C1 segment of cervical spinal cord (tissue), 14 donors: ENCODE measurements around the gene PLD5.
"Not testable (repeated sequence)": the region's sequence is repeated elsewhere in the genome, so short reads cannot be mapped to it uniquely, and the experiment has no call there.

Experiments used
- DNase-seq, 14 donors: peaks; one replicate each; lab custom pipeline; 2025; lab: John Stamatoyannopoulos, UW

PLD5 gene

DNA sequence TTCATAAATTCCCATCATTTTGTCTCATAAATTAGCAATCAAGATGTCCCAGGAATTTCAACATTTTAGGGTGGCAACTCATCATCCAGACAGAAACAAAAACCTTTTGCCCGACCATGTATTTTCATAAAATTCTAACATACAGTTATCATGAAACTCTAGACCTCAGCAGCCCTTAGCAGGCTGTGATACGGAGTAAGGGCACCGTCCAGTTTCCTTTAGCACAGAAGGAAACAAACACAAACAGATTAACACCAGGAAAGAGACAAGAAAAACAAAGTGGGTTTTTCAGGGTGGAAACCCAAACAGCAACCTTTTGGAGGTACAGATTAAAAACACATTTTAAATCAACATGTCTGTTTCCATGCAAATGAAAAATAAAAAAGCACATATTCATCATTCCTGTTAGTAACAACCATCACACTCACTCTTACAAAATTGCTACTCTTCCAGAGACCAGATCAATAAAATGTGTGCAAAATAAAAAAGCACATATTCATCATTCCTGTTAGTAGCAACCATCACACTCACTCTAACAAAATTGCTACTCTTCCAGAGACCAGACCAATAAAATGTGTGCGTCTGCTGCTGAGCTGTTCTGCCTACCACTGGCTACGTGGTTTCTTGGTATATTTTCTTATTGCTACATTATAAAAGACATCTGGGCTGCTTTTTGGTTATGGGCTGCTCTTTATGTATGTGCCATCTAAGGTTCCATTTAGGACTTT is 241.6 kb downstream of the PLD5 start:
- DNase-seq = not testable (repeated sequence)

DNA sequence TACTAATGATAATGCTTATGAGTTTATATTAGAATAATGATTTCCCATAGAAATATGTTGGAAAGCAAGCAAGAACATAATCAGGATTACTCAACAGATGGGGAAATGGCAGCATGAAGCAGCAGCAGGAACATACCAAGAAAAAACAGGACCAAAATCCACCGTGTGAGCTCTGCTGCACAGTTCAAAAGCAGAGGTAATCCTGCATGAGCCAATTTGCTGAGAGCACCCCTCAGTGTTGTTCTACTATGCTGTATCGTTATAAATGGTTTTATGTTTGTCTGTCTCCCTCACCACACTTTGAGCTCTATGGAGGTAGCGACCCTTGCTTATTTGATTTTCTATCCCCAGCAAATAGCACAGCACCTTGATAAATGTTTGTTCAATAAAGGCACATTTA is 246.1 kb downstream of the PLD5 start:
- DNase-seq = peak in 1 of 14 donors; percentile 39

DNA sequence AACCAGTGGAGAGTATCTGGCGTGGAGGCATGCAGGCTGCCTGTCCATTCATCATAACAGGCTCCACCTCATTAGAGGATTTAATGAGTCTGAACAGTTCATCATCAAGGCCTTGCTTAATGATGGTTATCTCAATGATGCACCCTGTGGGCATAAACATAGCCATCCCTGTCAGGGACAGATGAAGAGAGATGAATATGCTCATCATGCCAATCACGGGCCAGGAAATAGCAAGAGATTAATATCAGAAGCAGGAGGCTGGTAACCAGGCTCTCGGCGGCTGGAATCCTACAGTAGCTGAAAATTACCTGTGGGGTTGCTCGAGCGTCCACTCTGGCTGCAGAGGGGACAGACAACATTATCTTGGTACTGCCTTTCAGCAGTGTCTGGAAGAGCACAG is 247.7 kb downstream of the PLD5 start:
- peak in 1 of 14 donors; percentile 29 for DNase-seq

DNA sequence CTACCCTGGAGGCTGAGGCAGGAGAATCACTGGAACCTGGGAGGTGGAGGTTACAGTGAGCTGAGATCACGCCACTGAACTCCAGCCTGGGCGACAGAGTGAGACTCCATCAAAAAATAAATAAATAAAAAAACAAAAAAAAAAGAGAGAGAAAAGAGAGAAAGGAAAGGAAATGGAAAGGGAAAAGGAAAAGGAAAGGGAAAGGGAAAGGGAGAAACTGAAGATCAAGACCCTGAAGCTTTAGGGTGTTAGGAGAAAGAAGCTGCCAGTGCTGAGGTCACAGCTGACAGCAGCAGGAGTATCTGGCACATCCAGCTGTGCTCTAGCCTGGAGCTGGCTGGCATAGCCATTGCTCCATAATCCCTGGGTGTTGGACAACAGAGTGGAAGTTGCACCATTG is 257.5 kb downstream of the PLD5 start:
- DNase-seq = not testable (repeated sequence)

DNA sequence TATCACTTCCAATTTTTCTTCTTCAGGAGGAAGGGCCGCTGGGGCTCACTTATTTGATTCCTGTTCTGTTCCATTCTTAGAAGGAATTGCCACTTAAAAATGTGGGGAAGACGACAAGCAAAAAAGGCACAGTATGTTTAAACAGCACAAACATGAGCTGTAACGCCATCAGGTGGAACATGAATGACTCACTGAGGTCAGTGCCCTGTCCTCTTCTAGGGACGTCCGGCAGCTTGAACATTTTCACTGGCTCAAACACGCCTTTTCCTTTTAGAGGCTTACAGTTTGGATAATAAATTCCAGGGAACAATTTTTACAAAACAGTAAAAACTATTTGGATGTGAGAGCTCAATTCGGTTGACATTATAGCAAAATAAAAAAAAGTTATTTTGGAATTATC is 260.1 kb downstream of the PLD5 start:
- not testable (repeated sequence) for DNase-seq

DNA sequence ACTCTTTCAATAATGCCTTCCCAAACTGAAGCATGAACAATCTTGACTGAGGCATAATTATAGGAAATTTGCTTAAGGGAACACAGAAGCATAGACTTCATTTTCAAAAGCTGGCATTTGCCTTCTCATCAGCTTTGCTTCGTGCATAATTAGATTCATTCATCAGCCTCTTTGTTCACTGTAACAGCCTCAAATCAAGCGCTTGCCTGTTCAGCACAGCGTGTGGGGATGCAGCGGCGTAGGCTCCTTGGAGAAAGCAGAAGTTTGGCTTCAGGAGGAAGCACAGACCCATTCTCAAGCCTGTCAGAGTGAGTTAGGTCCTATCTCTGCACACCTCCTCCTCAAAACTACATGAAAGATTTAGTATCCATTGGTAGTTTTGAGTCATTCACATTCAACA is 279.2 kb downstream of the PLD5 start:
- peak in 7 of 14 donors; percentile 16 to 45 (median 29) for DNase-seq

DNA sequence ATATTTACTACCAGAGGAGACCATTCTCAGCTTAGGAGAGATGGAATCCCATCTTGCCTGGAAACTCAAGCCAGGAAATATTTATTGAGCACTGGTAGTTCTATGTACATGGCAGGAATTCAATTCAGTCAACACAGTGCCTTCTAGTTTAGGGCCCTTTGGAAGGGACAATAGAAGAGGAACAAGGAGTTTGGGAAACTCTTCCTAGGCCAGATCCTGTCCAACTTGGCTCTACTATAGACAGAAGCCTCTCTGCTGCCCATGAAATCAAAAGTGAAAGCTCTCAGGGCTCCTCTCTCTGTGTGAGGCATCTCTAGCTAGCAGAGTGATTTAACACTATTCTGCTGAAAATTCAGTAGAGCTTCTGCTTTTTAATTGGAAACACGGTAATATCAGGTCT is 281.0 kb downstream of the PLD5 start:
- DNase-seq = peak in 2 of 14 donors; percentile 31 to 61

DNA sequence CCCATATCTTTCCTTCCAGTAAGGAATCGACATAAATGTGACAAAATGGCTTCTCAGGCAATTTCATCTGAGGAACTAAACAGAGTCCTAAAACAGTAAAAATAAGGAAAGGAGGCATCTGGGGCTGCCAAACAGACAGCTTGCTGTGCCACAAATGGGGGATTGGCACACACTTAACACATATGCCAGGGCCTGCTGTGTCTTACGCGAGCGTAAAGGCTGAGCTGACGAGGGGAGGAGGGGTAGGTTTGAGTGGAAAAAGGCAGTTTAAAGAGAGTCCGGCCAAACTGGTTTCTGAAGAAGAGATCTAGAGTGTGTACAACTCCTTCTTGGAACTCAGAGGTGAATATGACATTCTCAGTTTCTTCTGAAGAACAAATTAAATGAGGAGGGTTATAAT is 281.5 kb downstream of the PLD5 start:
- DNase-seq = peak in 5 of 14 donors; percentile 4 to 97 (median 14)

DNA sequence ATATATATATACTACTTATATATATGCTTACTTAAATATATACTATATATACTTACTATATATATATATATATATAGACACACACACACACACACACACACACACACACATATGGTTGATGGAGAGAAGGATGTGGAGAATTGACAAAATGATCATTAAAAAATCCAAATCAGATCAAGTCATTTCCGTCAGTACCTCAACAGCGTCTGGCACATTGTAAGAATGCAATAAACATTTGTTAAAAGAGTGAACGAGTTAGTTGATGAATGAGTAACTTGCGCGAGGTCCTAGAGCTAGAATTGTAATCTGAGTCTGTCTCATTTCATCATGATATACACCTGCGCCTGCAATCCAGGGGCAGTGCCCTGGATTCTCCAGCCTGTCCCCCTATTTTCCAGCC is 282.6 kb downstream of the PLD5 start:
- DNase-seq = no peak

DNA sequence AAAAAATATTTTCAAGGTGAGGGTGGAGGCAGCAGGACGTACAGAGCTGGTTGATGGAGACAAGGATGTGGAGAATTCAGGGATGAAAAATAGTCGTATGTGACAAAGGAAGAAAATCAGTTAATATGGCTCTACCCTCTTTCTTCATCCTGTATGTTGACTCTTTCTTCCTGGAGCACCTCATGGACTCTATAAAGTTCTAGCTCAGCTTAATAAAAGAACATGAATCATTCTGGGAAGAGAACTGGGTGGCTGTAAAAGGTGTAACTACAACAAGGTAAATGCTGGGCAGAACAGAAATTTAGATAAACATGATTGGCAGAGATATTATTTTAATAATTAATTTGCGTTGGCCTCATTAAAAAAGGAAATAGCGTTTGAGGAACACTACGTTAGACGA is 283.8 kb downstream of the PLD5 start:
- no peak for DNase-seq

DNA sequence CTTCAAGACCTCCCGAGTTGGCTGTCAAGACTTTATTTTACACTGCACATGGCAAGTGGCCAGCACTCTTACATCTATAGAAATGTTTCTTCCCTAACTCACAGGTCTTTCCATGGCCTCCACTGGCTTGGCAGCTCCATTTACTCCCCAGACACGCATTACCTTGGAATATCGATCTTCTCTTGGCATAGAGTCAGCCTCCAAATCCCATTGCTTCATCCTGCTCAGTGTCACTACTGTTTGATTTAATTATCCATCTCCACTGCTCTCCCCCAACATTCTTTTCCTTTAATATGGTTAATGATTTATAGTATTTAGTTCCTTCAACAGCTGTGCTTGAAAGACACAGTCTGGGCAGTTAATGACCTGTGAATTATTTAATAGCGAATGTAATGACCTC is 284.4 kb downstream of the PLD5 start:
- no peak for DNase-seq

DNA sequence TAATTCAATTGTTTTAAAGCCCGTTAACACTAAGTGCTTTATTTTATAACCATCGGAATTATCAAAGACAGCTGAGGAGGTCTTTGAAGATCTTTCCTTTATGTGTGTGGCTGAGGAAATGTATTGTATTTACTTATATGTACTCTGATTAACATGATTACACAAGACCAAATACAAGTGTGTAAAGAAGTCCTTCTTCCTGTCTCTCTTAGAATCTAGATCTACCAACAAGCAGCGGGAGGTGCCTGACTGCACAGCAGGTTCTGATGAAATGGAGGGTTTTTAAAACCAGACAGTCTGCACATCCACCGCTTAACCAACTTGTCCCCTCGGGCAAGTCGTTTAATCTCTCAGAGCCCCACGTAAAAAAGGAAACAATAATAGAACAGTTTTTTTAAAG is 285.1 kb downstream of the PLD5 start:
- peak in 1 of 14 donors; percentile 33 for DNase-seq

DNA sequence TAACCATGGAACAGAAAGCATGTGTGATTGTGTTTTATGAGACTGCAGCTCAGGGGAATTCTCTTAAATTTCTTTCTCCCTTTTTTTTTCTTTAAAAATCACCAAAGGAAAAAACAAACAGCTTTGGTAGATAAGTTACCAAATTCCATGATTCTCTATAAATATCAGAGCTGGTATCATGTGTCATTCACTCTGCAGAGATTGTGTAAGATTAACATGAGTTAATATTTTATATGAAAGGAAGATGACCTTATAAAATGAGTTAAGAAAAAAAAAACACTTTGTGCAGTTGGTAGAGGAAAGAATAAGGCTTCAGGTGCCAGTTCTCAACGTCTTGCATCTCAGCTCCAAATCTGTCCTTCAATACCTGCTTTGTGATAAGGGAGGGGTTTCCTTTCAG is 287.4 kb downstream of the PLD5 start:
- DNase-seq = no peak

DNA sequence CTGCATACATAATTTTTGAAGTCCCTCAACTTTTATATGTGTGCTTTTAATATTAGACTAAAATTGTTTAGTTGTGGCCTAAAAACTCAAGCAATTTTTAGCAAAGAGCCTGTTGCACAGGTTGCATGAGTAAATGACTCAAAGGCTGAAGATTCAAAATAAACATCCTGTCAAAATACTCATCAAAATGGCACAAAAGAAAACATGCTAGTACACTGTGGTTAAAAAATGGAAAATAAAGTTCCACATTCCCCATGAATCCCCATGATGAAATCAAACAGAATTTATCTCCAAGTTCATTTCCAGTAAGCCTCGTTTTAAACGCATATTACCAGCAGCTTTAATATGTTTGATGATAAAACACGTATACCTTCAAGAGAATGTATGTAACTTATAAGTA is 295.5 kb downstream of the PLD5 start:
- DNase-seq = no peak

DNA sequence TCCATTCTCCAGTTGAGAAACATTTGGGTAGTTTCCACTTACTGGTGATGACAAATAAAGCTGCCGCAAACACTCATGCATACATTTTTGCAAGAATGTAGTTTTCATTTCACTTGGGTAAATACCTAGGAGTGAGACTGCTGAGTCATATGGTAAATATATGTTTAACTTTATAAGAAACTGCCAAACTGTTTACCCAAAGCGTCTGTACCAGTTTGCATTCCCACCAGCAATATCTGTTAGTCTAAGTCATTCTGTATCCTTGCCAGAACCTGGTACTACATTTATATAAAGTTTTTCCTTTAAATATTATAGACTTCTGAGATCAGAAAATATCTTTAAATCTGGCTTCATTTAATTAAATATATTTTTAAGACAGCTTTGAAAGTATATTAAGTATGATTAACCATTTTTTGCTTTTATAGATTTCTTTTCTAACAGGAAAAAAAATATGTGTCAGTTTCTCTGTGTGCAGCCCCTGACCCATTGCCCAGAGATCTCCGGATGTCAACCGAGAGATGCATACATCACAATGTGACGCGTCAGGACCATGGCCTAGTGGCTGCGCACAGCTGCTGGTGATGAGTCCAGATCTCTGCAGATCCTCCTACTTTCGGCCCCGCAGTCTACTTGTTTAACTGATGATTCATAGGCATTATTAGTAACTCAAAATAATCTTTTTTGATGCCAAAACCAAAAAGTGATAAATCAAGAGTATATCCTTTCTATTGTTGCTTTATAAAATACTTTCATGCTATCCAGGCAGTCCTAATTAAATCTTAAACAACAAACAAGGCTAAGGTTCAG is 298.5 kb downstream of the PLD5 start:
- DNase-seq = no peak

DNA sequence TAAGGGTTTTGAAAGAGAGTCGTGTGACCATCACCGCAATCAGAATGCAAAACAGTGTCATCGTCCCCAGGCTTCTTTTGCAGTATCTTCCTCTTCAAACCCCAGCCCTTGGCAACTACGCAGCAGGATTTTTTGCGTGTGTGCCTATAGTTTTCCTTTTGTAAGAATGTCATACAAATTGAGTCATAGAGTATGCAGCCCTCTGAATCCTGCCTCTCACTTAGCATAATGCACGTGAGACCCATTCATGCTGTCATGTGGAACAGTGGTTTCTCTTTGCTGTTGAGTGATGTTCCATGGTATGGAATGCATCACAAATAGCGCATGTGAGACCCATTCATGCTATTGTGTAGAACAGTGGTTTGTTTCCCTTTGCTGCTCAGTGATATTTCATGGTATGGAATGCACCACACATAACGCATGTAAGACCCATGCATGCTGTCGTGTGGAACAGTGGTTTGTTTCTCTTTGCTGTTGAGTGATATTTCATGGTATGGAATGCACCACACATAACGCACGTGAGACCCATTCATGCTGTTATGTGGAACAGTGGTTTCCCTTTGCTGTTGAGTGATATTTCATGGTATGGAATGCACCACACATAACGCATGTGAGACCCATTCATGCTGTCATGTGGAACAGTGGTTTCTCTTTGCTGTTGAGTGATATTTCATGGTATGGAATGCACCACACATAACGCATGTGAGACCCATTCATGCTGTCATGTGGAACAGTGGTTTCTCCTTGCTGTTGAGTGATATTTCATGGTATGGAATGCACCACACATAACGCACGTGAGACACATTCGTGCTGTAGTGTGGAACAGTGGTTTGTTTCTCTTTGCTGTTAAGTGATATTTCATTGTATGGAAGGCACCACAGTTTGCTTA is 299.4 kb downstream of the PLD5 start:
- not testable (repeated sequence) for DNase-seq

DNA sequence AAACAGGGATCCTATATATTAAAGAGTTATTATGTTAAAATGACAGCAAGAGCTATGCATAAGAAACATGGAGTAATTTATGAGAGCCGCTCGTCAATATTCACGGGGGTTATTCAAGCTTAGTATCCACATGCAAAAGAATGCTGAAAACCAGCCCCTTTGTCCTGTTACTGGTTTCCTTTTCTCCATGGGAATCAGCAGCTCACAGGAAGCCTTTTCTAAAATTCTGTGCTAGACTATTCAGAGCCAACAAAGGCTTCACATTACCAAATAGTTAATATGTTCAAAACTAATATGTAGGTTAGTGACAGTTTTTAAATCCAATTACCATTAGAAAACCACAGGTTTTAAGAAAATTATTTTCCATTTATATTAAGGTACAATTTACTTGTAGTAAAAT is 300.0 kb downstream of the PLD5 start:
- no peak for DNase-seq

DNA sequence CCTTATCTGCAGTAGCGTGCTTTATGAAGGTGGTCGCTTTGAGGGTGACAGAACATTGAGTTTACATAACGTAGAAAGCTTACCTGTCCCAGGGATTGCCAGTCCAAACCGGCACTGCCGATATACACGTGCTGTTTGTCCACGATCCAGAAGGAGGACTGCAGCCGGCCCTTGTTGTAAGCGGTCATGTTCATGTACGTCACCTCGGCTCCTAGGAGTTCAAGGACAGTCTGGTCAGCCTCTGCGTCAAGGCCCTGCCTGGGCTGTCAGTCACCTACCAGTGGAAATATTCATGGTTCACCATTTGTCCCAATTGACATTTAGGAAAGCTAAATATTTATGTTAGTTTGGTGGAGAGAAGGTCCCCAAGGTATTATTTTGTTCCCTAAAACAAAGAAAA is 304.6 kb downstream of the PLD5 start:
- DNase-seq = peak in 1 of 14 donors; percentile 9

DNA sequence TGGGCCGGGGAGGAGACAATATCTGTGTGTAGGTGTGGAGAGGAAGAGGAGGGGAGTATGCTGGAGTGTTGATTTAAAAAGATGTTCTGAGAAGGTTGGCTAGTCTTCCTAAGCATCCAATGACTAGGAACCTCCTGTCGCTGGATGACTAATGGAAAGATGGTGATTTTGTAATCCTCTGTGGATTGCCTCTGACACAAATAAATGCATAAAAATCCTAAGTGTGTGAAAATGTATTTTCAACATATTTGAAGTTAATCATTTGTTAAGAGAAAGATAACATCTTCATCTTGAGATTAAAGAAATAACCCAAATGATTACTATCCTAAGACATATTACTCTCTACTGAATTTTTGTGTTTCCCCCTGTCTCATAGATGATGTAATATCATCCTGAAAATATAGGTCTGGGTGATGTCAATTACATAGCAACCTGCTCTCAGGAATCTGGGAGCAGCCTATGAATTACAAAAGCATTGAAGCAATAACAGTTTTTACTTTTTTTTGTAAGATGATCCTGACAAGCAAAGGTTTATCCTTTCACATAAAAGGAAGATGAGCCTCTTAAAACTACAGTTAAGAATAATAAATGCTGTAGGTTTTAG is 305.1 kb downstream of the PLD5 start:
- DNase-seq = no peak

DNA sequence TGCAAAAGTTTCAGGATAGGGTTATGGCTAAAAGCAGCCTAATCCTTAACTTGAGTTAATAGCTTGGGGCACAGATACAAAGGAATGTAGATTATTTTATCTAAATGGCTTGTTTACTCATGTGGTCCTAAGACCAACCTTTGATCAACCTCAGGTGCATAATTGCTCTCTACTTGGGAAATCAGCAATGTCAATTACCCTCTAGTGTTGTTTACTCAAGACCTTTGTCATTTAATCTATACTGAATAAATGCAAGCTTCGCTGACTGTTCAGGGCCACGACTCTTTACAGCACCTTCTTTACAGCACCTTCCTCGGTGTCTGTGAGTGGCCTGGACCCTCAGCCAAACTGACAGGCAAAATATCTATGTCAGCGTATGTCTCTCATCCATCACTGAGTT is 308.1 kb downstream of the PLD5 start:
- no peak for DNase-seq

DNA sequence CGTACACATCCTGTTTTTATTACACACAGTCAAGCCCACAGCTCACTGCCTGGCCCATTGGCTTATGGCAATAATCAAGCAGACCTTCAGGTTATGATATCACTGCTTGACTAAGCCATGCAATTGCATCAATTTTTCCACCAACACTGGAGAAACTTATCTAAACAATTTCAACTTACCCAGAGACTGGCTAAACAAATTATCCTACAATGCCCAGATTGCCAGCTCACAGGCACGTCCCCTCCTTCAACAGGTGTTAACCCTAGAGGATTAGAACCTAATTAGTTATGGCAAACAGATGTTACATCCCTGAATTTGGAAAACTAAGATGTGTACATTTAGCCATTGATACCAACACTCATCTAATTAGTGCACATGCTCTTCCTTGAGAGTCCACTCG is 310.0 kb downstream of the PLD5 start:
- not testable (repeated sequence) for DNase-seq

DNA sequence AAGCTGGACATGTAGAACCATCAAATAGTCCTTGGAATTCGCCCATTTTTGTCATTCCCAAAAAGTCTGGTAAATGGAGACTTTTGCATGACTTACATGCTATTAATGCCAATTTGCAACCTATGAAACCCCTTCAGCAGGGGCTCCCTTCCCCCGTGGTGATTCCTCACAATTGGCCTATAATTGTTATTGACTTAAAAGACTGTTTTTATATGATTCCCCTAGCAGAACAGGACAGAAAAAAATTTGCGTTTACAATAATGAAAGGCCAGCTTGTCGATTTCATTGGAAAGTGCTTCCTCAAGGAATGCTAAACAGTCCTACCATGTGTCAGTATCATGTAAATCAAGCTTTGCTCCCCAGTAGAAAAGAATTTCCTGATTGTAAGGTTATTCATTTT is 311.5 kb downstream of the PLD5 start:
- not testable (repeated sequence) for DNase-seq
